ENCODE results near the gene DHRS1.

Gene DHRS1

DNA sequence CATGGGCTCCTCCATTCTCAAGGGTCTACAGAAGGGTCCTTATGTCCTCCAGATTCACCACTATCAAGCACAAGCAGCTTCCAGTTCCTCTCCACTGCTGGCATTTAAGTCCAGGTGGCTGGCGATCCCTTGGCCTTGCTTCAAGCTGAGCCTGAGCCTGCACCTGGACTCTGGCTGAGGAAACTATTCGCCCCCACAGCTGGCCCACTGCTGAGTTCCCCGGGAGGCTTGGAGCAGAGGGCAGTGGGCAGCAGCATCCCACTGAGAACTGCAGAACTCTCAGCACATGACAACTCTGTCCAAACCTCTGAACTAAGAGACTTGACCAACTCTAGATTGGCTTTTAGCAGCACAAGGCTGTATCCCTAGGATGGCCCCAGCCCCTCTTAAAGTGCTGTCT is 16.8 kb downstream of the DHRS1 start:
- no peak for DNase-seq (ENCODE audit: low read depth)

- no peak for DNase-seq (ENCODE audit: low read depth)
Measured at GRCh38 chr14:24281636-24282035, 17.9 kb downstream of the DHRS1 start.

DNA sequence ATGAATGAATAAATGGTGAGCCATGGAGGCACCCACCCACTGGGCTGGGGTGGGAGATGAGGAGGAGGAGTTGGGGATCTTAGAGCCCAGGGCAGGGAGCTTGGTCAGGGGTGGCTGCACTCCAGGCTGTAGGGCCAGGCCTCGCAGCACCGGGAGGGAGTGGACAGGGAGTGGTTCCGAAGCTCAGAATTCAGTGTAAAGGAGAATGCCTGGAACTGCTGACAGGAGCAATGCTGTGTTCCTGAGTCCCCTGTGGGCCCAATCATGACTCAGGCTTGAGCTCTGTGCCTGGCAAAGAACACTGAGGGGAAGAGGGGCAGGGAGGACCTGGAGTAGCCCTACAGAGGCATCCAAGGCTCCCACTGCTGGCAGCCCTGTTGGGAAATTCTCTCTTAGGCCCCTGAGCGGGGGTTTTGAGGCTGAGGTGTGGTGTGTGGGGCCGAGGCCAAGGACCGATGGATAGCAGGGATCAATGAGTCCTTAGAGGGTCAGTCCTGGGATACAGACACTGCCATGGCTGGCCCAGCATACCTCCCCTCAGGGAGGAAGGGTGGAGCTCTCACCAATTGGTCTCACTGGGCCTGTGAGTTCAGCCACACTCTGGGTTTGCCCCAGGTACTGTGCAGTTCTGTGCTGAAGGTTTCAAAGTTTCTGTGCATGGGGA is 18.7 kb downstream of the DHRS1 start:
- no peak for DNase-seq (ENCODE audit: low read depth)

- DNase-seq (ENCODE audit: low read depth): no peak
Measured at GRCh38 chr14:24279301-24280186, 20.0 kb downstream of the DHRS1 start.

DNA sequence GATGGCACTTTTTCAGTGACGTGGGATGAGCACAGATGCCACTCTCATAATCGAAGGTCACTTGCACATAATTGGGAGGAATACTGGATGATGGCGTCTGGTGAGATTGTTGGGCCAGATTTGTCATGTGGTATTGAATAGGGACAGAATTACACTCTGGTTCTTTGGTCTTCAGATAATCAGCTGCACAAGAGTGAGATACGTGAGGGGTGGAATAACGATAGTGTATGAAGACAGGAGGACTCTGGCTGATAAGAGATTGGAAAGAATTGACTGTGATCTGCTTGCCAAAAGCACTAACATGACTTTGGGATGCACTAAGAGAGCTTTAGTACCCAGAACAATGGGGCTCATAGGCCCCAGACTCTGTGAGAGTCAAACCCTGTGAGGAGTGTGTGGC is 21.2 kb downstream of the DHRS1 start:
- DNase-seq (ENCODE audit: low read depth): no peak

- no peak for DNase-seq (ENCODE audit: low read depth)
Measured at GRCh38 chr14:24277606-24278321, 21.8 kb downstream of the DHRS1 start.

DNA sequence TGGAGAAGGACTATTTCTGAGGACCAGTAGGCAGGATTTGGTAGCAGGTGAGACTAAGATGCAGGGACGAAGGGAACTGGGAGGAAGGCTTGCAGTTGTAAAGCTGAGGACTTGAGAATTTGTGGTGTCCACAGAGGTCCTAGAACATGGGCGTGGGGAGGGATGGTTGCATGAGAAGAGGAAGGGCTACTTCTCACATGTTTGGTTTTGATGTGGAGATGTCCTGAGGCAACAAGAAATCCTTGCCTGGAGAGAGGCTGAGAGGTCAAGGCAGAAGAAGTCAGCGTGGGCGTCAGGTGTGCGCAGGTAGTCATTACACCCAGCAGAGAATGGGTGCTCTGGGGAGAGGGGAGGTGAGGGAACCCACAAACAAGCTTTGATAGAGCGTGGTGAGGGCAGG is 22.5 kb downstream of the DHRS1 start:
- DNase-seq (ENCODE audit: low read depth): no peak

GRCh38 chr14:24274101-24274543 is 25.5 kb downstream of the DHRS1 start:
- DNase-seq (ENCODE audit: low read depth): no peak

DNA sequence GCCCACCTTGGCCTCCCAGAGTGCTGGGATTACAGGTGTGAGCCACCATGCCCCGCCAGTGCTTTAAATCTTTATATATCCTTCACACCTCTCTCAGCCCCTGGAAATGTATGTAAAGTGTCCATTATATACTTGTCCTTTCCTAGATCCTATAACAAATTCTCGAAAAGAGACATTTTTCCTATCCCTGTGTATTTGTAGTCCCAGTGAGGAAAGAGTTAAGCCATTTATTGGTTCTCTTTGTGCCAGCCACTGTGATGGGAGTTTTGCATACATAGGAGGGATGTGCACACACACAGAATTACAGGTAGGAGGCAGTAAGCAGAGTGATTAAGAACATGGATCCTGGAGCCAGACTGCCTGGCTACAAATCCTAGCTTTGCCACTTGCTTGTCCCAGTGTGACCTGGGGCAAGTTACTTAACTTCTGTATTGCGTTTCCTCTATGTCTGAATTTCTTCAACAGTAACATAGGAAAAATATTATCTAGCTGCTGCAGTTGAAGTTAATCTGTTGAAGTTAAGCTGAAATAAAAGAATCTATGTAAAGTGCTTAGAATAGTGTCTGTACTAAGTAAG is 26.1 kb downstream of the DHRS1 start:
- DNase-seq (ENCODE audit: low read depth): no peak

- DNase-seq (ENCODE audit: low read depth): no peak
Measured at GRCh38 chr14:24272467-24272866, 27.1 kb downstream of the DHRS1 start.

- no peak for DNase-seq (ENCODE audit: low read depth)
Measured at GRCh38 chr14:24271834-24272263, 27.7 kb downstream of the DHRS1 start.

- peak; percentile 87 for DNase-seq (ENCODE audit: low read depth)
Measured at GRCh38 chr14:24271134-24271833, 28.3 kb downstream of the DHRS1 start, which contains the start of gene RABGGTA. TSS of gene RABGGTA (minus strand) at chr14:24271597. CDS start at chr14:24271115, 482 bp downstream.

- no peak for DNase-seq (ENCODE audit: low read depth)
Measured at GRCh38 chr14:24270537-24271133, 28.9 kb downstream of the DHRS1 start.

DNA sequence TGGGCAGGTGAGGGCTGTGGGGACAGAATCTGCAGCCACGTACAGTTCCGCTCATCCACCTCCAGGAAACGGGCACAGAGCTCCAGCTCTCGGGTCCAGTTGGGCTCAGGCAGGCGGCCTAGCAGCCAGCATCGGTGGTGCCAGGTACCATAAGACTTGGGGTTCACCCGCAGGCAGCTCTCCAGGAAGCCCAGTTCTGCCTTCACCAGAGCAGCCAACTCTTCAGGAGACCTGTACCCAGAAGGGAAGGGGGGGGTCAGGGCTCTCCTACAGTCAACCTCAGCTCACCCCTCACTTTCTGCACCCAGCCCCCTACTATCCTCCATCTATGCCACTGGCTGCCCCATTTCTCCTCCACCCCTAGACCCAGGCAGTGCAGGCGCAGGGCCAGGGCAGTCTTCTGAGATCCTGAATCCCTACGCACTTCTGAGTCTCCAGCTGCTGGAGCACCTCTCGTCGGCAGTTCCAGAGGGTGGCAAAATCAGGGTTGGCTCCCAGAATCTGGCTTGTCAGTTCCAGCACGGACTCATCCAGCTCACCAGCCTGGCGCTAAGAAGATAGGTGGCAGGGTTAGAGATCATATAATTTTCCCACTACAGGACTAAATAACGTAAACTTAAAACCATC is 29.6 kb downstream of the DHRS1 start:
- DNase-seq (ENCODE audit: low read depth): no peak

- no peak for DNase-seq (ENCODE audit: low read depth)
Measured at GRCh38 chr14:24269368-24269767, 30.2 kb downstream of the DHRS1 start.

- no peak for DNase-seq (ENCODE audit: low read depth)
Measured at GRCh38 chr14:24268225-24268624, 31.4 kb downstream of the DHRS1 start.

DNA sequence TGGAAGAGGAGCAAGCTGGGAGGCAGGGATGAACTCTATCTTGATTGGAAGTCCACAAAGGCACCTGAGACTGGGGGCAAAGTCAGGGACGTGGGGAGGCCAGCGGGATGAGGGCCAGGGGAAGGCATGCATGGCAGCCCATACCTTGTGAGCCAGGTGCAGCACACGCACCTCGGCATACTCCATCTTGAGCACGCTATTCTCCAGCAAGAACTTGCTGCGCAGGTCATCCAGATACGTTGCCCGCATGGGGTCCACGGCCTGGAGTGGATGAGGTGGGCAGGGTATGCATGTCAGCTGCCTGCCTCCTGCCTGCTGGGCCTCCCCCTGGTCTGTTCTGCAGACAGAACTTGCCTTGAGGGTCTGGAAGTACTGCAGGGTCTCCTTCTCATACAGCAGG is 32.1 kb downstream of the DHRS1 start:
- no peak for DNase-seq (ENCODE audit: low read depth)

- DNase-seq (ENCODE audit: low read depth): no peak
Measured at GRCh38 chr14:24266344-24267244, 33.0 kb downstream of the DHRS1 start.

GRCh38 chr14:24264298-24264697 is 35.3 kb downstream of the DHRS1 start:
- DNase-seq (ENCODE audit: low read depth): no peak

DNA sequence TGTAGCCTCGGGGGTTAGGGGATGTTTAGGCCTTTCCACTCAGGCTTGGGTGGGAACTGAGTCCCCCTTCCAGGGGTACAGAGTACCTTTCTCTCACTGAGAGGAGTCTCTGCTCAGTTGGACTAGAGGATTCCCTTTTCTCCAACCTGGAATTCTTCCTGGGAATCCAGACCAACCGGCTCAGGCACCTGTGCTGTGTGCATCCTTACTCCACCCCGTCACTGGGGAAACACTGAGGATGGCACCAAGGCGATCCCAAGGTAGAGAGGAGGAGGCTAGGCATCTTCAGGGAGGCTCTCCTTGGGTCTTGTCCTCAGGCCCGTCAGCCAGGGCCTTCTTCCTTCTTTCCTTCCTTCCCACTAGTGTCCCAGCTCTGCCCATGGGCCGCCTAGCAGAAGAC is 35.7 kb downstream of the DHRS1 start:
- DNase-seq (ENCODE audit: low read depth): no peak

Measured in fibroblast of gingiva (primary cell).